Panc1 (cell line): Measurements from ENCODE around the gene TDRD1. TPM values are rescaled to one million over a fixed set of nuclear protein-coding genes. Genes with fewer than 3 reads are reported as not detected.

ENCODE experiments used
- ATAC-seq: fragments of 200-7000 bp; cut with Tn5 transposase; 2 replicates; pipeline ENCODE4 v1.9.1; 2020; ENCODE audit warnings: mild to moderate bottlenecking, moderate library complexity
- BruUV-seq: library from RNA; stranded (reverse); fragments of 400-500 nt; replicated peaks from 2 replicates; lab custom pipeline; 2021; lab: Mats Ljungman, UMichigan
- CTCF ChIA-PET: fragments of 300-600 bp; sonication (Branson Sonifier 250); formaldehyde crosslinking; loops from one replicate; lab custom pipeline; 2022; ENCODE audit warnings: antibody characterized with exemption; lab: Charles Lee
- POLR2A ChIA-PET: fragments of 300-600 bp; sonication (Branson Sonifier 250); formaldehyde crosslinking; loops from one replicate; lab custom pipeline; 2022; ENCODE audit warnings: antibody characterized with exemption; lab: Charles Lee
- DNase-seq: peaks from one replicate; pipeline ENCODE4 v3.0.0-alpha.2; 2010; ENCODE audit warnings: low read depth, low spot score
- H3K27ac ChIP-seq: 2 replicates; pipeline ENCODE4 v1.5.1; 2011; ENCODE audit warnings: mild to moderate bottlenecking, low read length, inconsistent platforms
- H3K27me3 ChIP-seq: fragments of 200-500 bp; sonication (Bioruptor generic); 2 replicates; pipeline ENCODE4 v1.6.0; 2014; ENCODE audit warnings: low read length, inconsistent platforms; ENCODE audit not compliant: control insufficient read depth, insufficient read depth
- H3K36me3 ChIP-seq: fragments of 200-500 bp; sonication (Bioruptor generic); 2 replicates; pipeline ENCODE4 v1.5.1; 2014; ENCODE audit warnings: inconsistent platforms, mild to moderate bottlenecking, low read length, moderate library complexity; ENCODE audit not compliant: control insufficient read depth, insufficient read depth
- H3K4me1 ChIP-seq: 2 replicates; pipeline ENCODE4 v1.5.1; 2011; ENCODE audit warnings: inconsistent platforms, mild to moderate bottlenecking, low read length, moderate library complexity; ENCODE audit not compliant: control insufficient read depth, insufficient read depth
- H3K4me3 ChIP-seq, 2 experiments: 2 replicates each; pipeline ENCODE4 v1.5.1; 2011 to 2012; ENCODE audit warnings: low read depth in 2 of 2, low read length in 2 of 2, mild to moderate bottlenecking in 2 of 2, inconsistent platforms in 1 of 2, moderate library complexity in 1 of 2
- H3K9me3 ChIP-seq: fragments of 200-500 bp; sonication (Bioruptor generic); 2 replicates; pipeline ENCODE4 v1.5.1; 2014; ENCODE audit warnings: low read depth, mild to moderate bottlenecking, inconsistent platforms, low read length, moderate library complexity; ENCODE audit not compliant: control insufficient read depth, insufficient read depth
- POLR2AphosphoS5 ChIP-seq: IDR thresholded peaks from 2 replicates; pipeline ENCODE4 v1.6.1; 2012; ENCODE audit warnings: mild to moderate bottlenecking, low read depth, low read length, moderate library complexity
- SIN3A ChIP-seq: IDR thresholded peaks from 2 replicates; pipeline ENCODE4 v1.6.1; 2012; ENCODE audit warnings: low read depth, mild to moderate bottlenecking, low read length, moderate library complexity, borderline replicate concordance; ENCODE audit not compliant: insufficient read depth
- TCF7L2 ChIP-seq: IDR thresholded peaks from 2 replicates; pipeline ENCODE4 v1.6.1; 2011; ENCODE audit warnings: mild to moderate bottlenecking, low read depth, low read length, inconsistent platforms
- in situ Hi-C: cut with HindIII; loops from 2 replicates; pipeline ENCODE4 v1.10.0; 2016; ENCODE audit warnings: low sequenced_read_pairs, low pct_unique_long_range_greater_than_20kb
- intact Hi-C: fragments of 100-400 bp; cut with micrococcal nuclease; formaldehyde crosslinking; loops from one replicate; pipeline ENCODE4 v1.10.0; 2022; ENCODE audit not compliant: unreplicated experiment
- total RNA-seq: library from RNA; stranded (reverse); gene quantifications from one replicate; pipeline ENCODE4 v1.2.1, GENCODE V29; 2021; ENCODE audit not compliant: unreplicated experiment
- TF ChIP-seq, protein P1 (sequence below): fragments of 450-650 bp; IDR thresholded peaks from 2 replicates; pipeline ENCODE4 v1.5.1; 2017; ENCODE audit warnings: mild to moderate bottlenecking
- TF ChIP-seq, protein P2 (sequence below), 2 experiments: IDR thresholded peaks; 2 replicates each; pipeline ENCODE4 v1.6.1; 2011 to 2012; ENCODE audit warnings: low read depth in 2 of 2, control low read depth in 1 of 2, low read length in 1 of 2, mild to moderate bottlenecking in 1 of 2, moderate library complexity in 1 of 2; ENCODE audit not compliant: insufficient read depth in 1 of 2

TDRD1 gene
- total RNA-seq, 1 experiment from 2014 or later: not detected

DNA sequence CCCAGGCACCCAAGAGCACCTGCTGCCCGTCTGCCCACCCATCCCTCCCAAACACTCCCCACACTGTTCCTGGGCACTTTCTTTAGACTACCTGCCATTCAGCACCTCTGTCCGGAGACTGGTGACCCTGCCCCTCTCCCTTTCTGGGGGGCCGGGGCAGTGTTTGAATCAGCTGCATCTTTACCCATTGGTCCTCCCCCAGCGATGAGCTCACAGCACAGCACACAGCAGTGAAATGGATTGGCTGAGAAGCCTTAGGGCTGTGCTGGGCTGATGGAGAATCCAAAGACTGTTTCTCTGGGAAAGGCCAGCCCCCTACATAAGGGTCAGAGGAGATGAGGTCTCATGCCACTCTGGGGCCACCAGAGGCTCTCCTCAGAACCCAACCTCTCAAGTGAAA, 100.1 kb downstream of the TDRD1 start:
- ChIA-PET CTCF (no interaction called here), POLR2A (no interaction called here)
- no peak for DNase-seq
- H3K27ac ChIP-seq: no peak overlapping the region
- no peak overlapping the region for H3K4me3 ChIP-seq
- H3K27me3 ChIP-seq: no peaks in the 10 kb centered on the region
- intact Hi-C loops (no loop called here), in situ Hi-C loops (no loop called here)
- no peak for ATAC-seq
- H3K36me3 ChIP-seq: no peaks in the 10 kb centered on the region
- no TSS peak for BruUV-seq
- TF ChIP-seq, protein P1, sequence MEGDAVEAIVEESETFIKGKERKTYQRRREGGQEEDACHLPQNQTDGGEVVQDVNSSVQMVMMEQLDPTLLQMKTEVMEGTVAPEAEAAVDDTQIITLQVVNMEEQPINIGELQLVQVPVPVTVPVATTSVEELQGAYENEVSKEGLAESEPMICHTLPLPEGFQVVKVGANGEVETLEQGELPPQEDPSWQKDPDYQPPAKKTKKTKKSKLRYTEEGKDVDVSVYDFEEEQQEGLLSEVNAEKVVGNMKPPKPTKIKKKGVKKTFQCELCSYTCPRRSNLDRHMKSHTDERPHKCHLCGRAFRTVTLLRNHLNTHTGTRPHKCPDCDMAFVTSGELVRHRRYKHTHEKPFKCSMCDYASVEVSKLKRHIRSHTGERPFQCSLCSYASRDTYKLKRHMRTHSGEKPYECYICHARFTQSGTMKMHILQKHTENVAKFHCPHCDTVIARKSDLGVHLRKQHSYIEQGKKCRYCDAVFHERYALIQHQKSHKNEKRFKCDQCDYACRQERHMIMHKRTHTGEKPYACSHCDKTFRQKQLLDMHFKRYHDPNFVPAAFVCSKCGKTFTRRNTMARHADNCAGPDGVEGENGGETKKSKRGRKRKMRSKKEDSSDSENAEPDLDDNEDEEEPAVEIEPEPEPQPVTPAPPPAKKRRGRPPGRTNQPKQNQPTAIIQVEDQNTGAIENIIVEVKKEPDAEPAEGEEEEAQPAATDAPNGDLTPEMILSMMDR: no peak
- TF ChIP-seq, protein P2, sequence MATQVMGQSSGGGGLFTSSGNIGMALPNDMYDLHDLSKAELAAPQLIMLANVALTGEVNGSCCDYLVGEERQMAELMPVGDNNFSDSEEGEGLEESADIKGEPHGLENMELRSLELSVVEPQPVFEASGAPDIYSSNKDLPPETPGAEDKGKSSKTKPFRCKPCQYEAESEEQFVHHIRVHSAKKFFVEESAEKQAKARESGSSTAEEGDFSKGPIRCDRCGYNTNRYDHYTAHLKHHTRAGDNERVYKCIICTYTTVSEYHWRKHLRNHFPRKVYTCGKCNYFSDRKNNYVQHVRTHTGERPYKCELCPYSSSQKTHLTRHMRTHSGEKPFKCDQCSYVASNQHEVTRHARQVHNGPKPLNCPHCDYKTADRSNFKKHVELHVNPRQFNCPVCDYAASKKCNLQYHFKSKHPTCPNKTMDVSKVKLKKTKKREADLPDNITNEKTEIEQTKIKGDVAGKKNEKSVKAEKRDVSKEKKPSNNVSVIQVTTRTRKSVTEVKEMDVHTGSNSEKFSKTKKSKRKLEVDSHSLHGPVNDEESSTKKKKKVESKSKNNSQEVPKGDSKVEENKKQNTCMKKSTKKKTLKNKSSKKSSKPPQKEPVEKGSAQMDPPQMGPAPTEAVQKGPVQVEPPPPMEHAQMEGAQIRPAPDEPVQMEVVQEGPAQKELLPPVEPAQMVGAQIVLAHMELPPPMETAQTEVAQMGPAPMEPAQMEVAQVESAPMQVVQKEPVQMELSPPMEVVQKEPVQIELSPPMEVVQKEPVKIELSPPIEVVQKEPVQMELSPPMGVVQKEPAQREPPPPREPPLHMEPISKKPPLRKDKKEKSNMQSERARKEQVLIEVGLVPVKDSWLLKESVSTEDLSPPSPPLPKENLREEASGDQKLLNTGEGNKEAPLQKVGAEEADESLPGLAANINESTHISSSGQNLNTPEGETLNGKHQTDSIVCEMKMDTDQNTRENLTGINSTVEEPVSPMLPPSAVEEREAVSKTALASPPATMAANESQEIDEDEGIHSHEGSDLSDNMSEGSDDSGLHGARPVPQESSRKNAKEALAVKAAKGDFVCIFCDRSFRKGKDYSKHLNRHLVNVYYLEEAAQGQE (IDR thresholded peaks at IDR 0.05; ENCODE audit: insufficient read depth in 1 of 2, low read depth in 2 of 2, low read length in 1 of 2): no peak
- TF ChIP-seq POLR2AphosphoS5 (no peak), TCF7L2 (no peak), SIN3A (no peak)
- H3K4me1 ChIP-seq: no peaks in the 10 kb centered on the region
- H3K9me3 ChIP-seq: no peaks in the 10 kb centered on the region

DNA sequence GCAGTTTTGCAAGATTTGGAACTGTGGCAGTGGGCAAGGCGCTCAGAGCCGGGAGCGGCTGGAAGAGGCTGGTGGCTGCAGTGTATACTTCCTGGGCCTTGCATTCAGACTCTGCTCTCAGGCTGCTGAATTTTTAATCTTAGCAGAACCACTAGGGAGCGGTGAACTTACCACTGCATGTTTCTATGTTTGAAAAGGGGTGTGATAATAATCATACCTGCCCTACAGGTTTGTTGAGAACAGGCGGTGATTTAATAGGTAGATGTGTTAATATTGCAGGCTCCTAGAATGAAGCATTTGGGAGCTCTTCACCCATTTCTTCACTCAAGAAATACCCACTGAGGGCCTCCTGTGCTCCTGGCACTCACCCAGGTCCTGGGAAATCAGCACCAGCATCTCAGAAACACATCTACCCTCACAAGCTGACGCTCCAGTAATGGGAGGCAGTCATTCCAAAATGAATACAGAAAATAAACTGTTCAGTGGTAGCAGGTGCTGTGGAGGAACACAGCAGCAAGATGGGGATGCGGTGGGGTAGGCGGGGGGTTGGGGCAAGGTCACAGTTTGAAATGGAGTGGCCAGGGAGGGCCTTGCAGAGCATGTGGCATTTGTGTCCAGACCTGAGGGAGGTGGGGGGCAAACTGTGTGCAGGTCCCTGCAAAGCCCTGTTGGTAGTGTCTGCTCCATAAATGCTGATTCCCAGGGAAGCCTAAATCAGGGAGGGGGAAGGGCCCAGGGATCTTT, 100.9 kb downstream of the TDRD1 start:
- ChIA-PET POLR2A (no interaction called here), CTCF (no interaction called here)

More for the DNA sequence above, 100.9 kb downstream of the TDRD1 start:
- H3K4me3 ChIP-seq: no peak overlapping the region
- intact Hi-C loops: no loop called here
- H3K4me1 ChIP-seq: no peaks in the 10 kb centered on the region
- ATAC-seq: no peak
- in situ Hi-C loops: no loop called here
- no peaks in the 10 kb centered on the region for H3K9me3 ChIP-seq
- TF ChIP-seq POLR2AphosphoS5 (no peak), TCF7L2 (no peak), SIN3A (no peak)
- TF ChIP-seq, protein P2 (IDR thresholded peaks at IDR 0.05; ENCODE audit: insufficient read depth in 1 of 2, low read depth in 2 of 2, low read length in 1 of 2): no peak
- TF ChIP-seq, protein P1: no peak
- BruUV-seq: no TSS peak
- no peaks in the 10 kb centered on the region for H3K27me3 ChIP-seq
- DNase-seq: no peak
- H3K36me3 ChIP-seq: no peaks in the 10 kb centered on the region
- no peak overlapping the region for H3K27ac ChIP-seq
